Type B pancreatic cell (in vitro differentiated cells): ENCODE data around the gene BRK1. TPM values are rescaled to one million over a fixed set of nuclear protein-coding genes. Genes with fewer than 3 reads are reported as not detected.
A peak's percentile ranks its signal among the peaks of the same experiment; 100 is the strongest.

Experiments used
- DNase-seq: peaks from one replicate; pipeline ENCODE4 v3.0.0; 2021; ENCODE audit warnings: mixed read lengths; ENCODE audit not compliant: unreplicated experiment; ENCODE audit errors: extremely low spot score
- H3K27ac Mint-ChIP-seq: 2 replicates; pipeline ENCODE4 v1.8.0; 2021; ENCODE audit warnings: mild to moderate bottlenecking, mixed read lengths
- H3K27me3 Mint-ChIP-seq: 2 replicates; pipeline ENCODE4 v1.8.0; 2021; ENCODE audit warnings: mixed read lengths
- H3K36me3 Mint-ChIP-seq: 2 replicates; pipeline ENCODE4 v1.8.0; 2021; ENCODE audit warnings: mixed read lengths
- H3K4me1 Mint-ChIP-seq: one replicate; pipeline ENCODE4 v1.8.0; 2021; ENCODE audit warnings: mixed read lengths; ENCODE audit not compliant: unreplicated experiment
- H3K4me3 Mint-ChIP-seq: 2 replicates; pipeline ENCODE4 v1.8.0; 2021; ENCODE audit warnings: mild to moderate bottlenecking, mixed read lengths
- H3K9me3 Mint-ChIP-seq: 2 replicates; pipeline ENCODE4 v1.8.0; 2021; ENCODE audit warnings: mixed read lengths
- total RNA-seq: library from RNA; stranded (reverse); gene quantifications from 2 replicates; pipeline ENCODE4 v1.2.1, GENCODE V29; 2021; ENCODE audit warnings: low replicate concordance
- TF ChIP-seq, protein P1 (sequence below): fragments of 200-600 bp; sonication (generic); conservative IDR thresholded peaks from 2 replicates; pipeline ENCODE4 v1.5.0; 2021; ENCODE audit warnings: antibody characterized with exemption, mild to moderate bottlenecking

Gene BRK1
- total RNA-seq, 1 donor from 2014 or later: 132 TPM

DNA sequence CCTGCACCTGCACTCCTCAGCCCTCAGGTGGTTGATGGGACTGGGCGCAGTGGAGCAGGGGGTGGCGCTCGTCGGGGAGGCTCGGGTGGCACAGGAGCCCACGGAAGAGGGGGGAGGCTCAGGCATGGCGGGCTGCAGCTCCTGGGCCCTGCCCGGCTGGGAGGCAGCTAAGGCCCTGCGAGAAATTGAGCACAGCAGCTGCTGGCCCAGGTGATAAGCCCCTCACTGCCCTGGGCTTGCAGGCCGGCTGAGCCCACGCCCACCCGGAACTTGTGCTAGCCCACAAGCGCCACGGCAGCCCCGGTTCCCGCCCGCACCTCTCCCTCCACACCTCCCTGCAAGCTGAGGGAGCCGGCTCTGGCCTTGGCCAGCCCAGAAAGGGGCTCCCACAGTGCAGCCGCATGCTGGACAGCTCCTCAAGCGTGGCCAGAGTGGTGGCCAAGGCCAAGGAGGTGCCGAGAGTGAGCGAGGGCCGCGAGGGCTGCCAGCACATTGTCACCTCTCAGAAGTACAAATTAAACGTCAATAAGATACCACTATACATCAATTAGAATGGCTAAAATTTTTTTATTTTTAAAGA, 21.0 kb downstream of the BRK1 start:
- no peak for DNase-seq
- Mint-ChIP-seq H3K4me3 (no peak overlapping the region), H3K4me1 (no peaks in the 10 kb centered on the region), H3K36me3 (no peaks in the 10 kb centered on the region), H3K27ac (no peak overlapping the region), H3K9me3 (no peaks in the 10 kb centered on the region), H3K27me3 (no peaks in the 10 kb centered on the region)
- TF ChIP-seq, protein P1, sequence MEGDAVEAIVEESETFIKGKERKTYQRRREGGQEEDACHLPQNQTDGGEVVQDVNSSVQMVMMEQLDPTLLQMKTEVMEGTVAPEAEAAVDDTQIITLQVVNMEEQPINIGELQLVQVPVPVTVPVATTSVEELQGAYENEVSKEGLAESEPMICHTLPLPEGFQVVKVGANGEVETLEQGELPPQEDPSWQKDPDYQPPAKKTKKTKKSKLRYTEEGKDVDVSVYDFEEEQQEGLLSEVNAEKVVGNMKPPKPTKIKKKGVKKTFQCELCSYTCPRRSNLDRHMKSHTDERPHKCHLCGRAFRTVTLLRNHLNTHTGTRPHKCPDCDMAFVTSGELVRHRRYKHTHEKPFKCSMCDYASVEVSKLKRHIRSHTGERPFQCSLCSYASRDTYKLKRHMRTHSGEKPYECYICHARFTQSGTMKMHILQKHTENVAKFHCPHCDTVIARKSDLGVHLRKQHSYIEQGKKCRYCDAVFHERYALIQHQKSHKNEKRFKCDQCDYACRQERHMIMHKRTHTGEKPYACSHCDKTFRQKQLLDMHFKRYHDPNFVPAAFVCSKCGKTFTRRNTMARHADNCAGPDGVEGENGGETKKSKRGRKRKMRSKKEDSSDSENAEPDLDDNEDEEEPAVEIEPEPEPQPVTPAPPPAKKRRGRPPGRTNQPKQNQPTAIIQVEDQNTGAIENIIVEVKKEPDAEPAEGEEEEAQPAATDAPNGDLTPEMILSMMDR: no peak

DNA sequence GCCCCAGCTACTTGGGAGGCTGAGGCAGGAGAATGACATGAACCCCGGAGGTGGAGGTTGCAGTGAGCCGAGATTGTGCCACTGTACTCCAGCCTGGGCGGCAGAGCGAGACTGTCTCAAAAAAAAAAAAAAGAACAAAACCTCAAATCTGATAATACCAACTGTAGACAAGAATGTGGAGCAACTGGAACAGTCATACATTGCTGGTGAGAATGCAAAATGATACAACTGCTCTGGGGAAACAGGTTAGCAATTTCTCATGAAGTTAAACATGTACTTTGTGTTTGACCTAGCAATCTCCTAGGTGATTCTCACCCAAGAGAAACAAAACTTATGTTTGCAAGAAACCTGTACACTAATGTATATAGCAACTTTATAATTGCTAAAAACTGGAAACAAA, 21.7 kb downstream of the BRK1 start:
- DNase-seq: no peak
- Mint-ChIP-seq H3K27ac (peak overlapping the region; percentile 92), H3K36me3 (no peaks in the 10 kb centered on the region), H3K9me3 (no peaks in the 10 kb centered on the region), H3K27me3 (no peaks in the 10 kb centered on the region), H3K4me3 (peak overlapping the region; percentile 75), H3K4me1 (no peaks in the 10 kb centered on the region)
- TF ChIP-seq, protein P1: no peak

DNA sequence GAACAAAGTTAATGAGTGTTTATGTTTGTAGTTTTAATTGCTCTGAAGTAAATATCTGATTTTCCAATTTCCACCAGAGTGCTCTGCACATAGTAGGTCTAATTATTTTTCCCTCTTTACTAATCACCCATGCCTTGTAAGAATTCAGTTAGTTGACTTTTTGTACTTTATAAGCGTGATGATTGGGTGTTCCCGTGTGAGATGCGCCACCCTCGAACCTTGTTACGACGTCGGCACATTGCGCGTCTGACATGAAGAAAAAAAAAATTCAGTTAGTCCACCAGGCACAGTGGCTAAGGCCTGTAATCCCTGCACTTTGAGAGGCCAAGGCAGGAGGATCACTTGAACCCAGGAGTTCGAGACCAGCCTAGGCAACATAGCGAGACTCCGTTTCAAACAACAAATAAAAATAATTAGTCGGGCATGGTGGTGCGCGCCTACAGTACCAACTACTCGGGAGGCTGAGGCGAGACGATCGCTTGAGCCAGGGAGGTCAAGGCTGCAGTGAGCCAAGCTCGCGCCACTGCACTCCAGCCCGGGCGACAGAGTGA, 25.6 kb downstream of the BRK1 start:
- peak overlapping the region; percentile 92 for H3K4me3 Mint-ChIP-seq
- no peaks in the 10 kb centered on the region for H3K9me3 Mint-ChIP-seq
- no peak for DNase-seq
- H3K36me3 Mint-ChIP-seq: peaks cover 12% of the 10 kb centered on the region
- H3K27me3 Mint-ChIP-seq: no peaks in the 10 kb centered on the region
- H3K4me1 Mint-ChIP-seq: peaks cover 14% of the 10 kb centered on the region
- TF ChIP-seq, protein P1: no peak
- H3K27ac Mint-ChIP-seq: peak overlapping the region; percentile 88

DNA sequence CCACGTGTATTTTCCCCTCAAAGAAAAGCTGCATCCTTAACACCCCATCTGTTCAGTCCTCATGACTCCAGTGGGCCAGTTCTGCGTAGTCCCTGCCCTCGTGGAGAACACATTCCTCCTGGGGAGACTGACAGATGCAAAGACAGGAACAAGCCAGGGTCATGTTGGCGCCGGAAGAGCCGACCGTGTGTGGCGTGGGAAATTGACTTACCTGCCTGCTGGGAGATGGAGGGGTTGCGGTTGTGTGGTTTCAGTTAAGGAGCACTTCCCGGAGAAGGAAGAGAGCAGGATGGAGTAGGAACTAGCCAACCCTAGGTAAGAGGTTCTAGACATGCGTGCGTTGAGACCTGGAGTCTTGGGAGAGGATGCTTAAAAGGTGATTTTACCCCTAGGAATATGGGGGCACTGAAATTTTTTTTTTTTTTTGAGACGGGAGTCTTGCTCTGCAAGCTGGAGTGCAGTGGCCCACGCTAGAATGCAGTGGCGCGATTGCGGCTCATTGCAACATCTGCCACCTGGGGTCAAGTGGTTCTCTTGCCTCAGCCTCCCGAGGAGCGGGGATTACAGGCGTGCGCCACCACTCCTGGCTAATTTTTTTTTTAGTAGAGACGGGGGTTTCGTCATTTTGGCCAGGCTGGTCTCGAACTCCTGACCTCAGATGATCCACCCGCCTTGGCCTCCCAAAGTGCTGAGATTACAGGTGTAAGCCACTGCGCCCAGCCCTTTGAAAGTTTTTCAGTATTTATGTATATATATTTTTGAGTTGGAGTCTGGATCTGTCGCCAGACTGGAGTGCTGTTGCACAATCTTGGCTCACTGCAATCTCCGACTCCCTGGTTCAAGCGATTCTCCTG, 27.5 kb downstream of the BRK1 start:
- Mint-ChIP-seq H3K36me3 (peaks cover 17% of the 10 kb centered on the region), H3K4me1 (peaks cover 19% of the 10 kb centered on the region), H3K4me3 (peak overlapping the region; percentile 92), H3K27me3 (no peaks in the 10 kb centered on the region), H3K27ac (peak overlapping the region; percentile 52), H3K9me3 (no peaks in the 10 kb centered on the region)
- TF ChIP-seq, protein P1: no peak
- DNase-seq: no peak

DNA sequence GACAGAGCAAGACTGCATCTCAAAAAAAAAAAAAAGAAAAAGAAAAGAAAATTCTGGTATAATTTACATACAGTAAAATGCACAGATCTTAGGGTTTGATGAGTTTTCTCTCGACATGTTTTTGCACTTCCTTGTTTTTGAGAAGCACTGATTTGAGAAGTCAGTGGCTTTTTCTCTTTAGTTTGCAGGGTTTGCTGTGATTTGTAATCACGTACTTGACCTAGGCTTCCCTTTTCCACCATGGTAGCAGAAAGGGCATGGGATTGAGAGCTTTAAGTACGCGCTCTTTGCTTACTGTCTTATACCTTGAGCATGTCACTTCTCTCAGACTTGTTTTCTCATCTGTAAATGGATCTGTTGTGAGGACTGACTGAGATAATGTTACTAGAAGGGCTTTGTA, 30.2 kb downstream of the BRK1 start:
- no peak for DNase-seq
- Mint-ChIP-seq H3K27me3 (no peaks in the 10 kb centered on the region), H3K4me1 (peaks cover 19% of the 10 kb centered on the region), H3K9me3 (no peaks in the 10 kb centered on the region), H3K4me3 (peak overlapping the region; percentile 63), H3K36me3 (peaks cover 33% of the 10 kb centered on the region), H3K27ac (no peak overlapping the region)
- TF ChIP-seq, protein P1: no peak
